Measurements from ENCODE around the gene HDAC4.

HDAC4 gene

GRCh38 chr2:239241431-239241960, 159.3 kb downstream of the HDAC4 start:
- in situ Hi-C loops (cut with MboI; ENCODE audit: low pct_unique_long_range_greater_than_20kb, low sequenced_read_pairs, unreplicated experiment): no loop called here
- TF ChIP-seq CTCF (IDR thresholded peaks at IDR 0.05; ENCODE audit: extremely low read depth, insufficient read depth, missing control alignments): no peak
- DNase-seq (ENCODE audit: low spot score): no peak

- DNase-seq (ENCODE audit: low spot score): no peak
- in situ Hi-C loops (cut with MboI; ENCODE audit: low pct_unique_long_range_greater_than_20kb, low sequenced_read_pairs, unreplicated experiment): no loop called here
- TF ChIP-seq CTCF (IDR thresholded peaks at IDR 0.05; ENCODE audit: extremely low read depth, insufficient read depth, missing control alignments): no peak
Measured at GRCh38 chr2:239240414-239240881, 160.4 kb downstream of the HDAC4 start.

- in situ Hi-C loops (cut with MboI; ENCODE audit: low pct_unique_long_range_greater_than_20kb, low sequenced_read_pairs, unreplicated experiment): no loop called here
- TF ChIP-seq CTCF (IDR thresholded peaks at IDR 0.05; ENCODE audit: extremely low read depth, insufficient read depth, missing control alignments): no peak
- no peak for DNase-seq (ENCODE audit: low spot score)
Measured at GRCh38 chr2:239239607-239240413, 161.0 kb downstream of the HDAC4 start.

GRCh38 chr2:239238839-239239606, 161.8 kb downstream of the HDAC4 start:
- in situ Hi-C loops (cut with MboI; ENCODE audit: low pct_unique_long_range_greater_than_20kb, low sequenced_read_pairs, unreplicated experiment): no loop called here
- TF ChIP-seq CTCF (IDR thresholded peaks at IDR 0.05; ENCODE audit: extremely low read depth, insufficient read depth, missing control alignments): no peak

GRCh38 chr2:239238381-239238780, 162.4 kb downstream of the HDAC4 start:
- in situ Hi-C loops (cut with MboI; ENCODE audit: low pct_unique_long_range_greater_than_20kb, low sequenced_read_pairs, unreplicated experiment): no loop called here

More at GRCh38 chr2:239238839-239239606, 161.8 kb downstream of the HDAC4 start:
- DNase-seq (ENCODE audit: low spot score): no peak

More at GRCh38 chr2:239238381-239238780, 162.4 kb downstream of the HDAC4 start:
- no peak for DNase-seq (ENCODE audit: low spot score)
- TF ChIP-seq CTCF (IDR thresholded peaks at IDR 0.05; ENCODE audit: extremely low read depth, insufficient read depth, missing control alignments): no peak

Measured in GM13977 (cell line).